ENCODE results near the gene ZNF497.

DNA sequence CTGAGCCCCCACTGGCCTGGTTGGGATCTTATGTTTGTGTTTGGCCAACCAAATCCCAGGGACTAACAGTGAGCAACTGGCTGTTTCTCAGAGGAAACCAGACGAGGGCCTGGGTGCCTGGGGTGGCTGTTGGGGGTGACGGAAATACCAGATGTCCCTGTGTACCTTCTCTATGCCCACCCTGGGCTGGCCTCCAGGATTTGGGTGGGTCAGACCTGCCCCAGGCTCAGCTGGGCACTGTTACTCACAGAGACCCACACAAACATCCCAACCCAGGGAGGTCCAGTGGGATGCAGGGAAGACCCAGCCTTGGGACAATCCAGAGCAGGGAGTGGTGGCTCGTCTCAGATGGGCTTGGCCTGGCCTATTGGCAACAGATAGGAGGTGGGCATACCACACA is 26.9 kb downstream of the ZNF497 start:
- TF ChIP-seq CTCF (conservative IDR thresholded peaks at IDR 0.05): no peak
- TF ChIP-seq ZFX (IDR thresholded peaks at IDR 0.05): no peak
